Islet of Langerhans (tissue), 1 donor: ENCODE results near the gene ANKH.

Source experiments
- FAIRE-seq: peaks from one replicate; lab custom pipeline; 2011; peaks lifted over from hg19 to GRCh38; lab: Jason Lieb, UNC

The ANKH gene

DNA sequence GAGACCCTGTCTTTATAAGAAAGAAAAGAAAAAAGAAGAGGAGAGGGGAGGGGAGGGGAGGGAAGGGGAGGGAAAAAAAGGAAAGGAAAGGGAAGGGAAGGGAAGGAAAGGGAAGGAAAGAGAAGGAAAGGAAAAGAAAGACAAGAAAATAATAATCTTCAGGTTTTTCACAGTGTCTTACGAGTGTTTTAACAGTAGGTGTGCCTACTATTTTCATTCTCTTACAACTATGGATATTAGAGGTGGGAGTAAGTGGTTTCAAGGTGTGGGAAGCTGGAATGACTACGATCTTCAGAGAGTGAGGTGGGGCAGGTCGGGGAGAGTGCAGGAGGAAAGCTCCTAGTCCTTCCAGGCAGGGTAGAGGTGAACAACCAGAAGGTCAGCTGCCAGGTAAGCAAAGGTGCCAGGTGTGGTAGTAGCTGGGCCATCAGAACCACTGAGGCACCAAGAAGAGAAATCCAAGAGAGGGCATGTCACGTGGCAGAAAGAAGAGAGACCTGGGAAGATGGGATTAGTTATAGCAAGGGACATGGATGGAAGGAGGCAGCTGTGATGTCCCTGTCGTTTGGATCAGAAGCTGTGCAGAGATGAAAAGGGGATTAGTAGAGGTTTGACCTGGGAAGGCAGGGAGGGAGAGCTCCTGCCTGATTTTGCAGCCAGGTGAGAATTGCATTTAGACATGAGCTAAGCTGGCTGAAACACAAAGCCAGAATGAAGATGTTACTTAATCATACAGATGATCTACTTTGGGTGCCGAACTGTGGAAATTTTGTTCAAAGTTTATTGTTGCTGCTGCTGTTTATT is 111.6 kb downstream of the ANKH start:
- FAIRE-seq: no peak

DNA sequence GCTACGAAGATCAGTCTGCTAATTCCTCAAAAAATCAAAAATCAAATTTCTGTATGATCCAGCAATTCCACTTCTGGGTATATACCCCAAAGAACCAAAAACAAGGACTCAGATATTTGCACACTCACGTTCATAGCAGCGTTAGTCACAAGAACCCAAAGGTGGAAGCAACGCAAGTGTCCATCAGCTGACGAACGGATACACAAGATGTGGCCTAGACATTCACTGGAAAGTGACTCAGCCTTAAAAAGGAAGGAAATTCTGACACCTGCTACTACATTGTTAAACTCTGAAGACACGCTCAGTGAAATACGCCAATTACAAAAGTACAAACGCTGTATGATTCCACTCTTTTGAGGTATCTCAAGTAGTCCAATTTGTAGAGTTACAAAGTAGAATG is 113.7 kb downstream of the ANKH start:
- FAIRE-seq: no peak

DNA sequence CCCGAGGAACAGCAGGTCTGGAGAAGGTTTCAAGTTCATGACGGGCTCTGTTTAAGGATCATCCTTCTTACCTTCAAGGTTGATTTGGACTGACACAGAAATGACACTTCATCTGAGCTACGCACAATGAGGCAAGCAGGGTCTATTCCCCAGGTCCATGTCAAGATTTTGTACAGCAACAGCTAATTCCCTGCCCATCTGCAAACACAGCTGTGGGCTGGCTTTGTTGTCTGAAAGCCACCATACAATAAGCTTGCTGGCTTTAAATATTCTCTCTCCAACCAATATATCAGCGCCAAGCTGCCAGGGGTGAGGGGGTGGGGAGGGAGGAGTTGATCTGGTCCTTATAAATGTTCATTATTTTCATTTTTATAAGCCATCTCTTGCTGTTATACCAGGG is 115.1 kb downstream of the ANKH start:
- FAIRE-seq: no peak

DNA sequence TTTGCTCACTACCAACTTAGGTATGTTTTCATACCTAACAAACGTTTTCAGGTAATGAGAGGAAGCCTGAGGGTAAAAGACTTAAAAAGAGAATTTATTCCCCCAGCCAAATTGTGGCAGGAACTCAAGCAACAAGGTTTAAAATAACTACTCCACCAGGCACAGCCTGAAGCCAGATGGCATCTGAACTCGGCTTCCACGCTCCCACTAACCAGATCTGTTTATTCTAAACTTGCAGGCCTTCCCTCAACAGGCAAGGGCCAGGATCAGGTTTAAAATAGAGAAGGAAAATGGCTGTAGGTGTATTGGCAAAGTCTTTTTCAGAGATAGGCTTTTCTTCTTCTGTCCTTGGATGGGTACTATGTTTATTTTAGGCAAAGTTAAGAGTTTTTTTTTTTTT is 117.6 kb downstream of the ANKH start:
- no peak for FAIRE-seq

DNA sequence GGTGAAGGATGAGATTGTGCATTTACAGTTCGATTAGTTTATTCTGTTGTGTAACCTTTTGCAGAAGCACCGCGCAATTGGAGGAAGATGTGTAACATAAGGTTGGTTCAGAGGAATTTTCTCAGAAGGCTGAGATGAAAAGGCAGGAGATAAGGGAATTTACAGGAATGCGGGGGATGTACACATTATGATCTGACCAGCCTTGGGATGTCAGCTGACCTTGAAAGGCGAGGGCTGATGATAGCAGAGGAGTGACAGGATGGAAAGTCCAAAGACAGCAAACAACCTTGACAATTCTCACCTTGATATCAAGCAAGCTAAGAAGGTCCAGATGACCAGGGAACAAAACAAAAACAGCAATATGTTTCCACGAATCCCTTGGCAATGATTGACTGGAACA is 118.3 kb downstream of the ANKH start:
- no peak for FAIRE-seq

DNA sequence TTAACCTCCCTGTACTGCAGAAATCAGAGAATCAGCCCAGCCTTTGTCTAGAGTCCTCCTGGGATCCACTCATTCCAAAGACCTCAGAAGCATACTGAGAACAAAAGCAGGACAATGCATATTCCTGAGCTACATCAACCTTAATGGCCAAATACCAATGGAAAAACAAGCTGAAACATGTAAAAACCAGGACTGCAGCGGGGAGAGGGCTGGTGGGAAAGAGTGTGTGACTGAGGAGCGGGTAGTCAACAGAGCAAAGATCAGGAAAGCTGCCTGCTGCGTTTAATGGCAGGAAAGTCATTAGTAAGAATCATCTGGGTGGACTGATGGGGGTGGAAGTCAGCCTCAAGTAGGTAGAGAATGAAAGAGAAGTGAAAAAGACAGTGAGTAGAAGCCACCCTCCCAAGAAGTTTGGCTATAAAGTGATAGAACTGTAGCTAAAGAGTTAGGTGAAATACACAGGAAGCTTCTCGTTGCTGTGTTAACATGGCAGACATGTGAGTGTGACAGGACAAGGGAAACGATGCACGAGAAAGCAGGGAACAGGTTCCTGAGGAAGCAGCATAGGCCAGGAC is 119.0 kb downstream of the ANKH start:
- no peak for FAIRE-seq

DNA sequence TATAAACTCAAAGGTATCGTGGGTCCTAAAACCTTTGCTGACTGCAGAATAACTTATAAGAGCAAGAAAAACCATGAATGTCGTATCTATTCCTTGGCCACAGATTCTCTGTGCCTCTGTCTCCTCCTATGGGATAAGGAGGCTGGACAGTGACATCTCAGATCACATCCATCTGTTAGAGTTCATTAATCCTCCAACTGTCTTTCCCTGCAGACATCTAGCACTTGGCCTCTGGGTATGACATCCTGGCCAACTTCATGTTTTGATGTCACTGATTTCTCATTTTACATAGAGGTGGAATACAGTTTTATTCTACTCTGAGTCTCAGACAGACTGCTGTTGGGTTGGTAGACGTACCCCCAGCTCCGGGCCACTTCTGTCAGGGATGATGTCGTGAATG is 120.9 kb downstream of the ANKH start:
- FAIRE-seq: no peak

DNA sequence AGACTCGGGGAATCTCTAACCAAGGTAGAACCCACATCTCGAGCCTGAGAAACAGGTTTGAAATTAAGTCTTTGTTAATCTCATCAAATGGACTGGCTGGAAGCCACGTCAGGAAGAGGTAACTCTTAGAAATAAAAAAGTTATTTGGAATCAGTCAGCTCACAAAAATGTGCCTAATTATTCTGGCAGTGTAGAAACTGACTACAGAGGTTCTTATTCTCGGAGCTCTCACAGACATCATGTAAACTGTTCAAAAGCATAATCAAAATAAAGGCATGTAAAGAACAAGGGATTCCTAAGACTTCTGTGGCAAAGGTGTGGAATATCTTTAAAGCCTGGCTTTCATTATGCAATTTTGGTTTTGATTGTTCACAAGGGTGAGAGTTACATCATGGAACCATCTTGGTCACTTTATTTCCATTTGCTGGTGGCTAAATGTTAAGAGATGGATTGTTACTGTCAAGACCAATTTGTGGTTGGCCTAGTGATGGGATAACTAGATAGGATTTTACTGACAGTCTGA is 121.9 kb downstream of the ANKH start:
- no peak for FAIRE-seq

DNA sequence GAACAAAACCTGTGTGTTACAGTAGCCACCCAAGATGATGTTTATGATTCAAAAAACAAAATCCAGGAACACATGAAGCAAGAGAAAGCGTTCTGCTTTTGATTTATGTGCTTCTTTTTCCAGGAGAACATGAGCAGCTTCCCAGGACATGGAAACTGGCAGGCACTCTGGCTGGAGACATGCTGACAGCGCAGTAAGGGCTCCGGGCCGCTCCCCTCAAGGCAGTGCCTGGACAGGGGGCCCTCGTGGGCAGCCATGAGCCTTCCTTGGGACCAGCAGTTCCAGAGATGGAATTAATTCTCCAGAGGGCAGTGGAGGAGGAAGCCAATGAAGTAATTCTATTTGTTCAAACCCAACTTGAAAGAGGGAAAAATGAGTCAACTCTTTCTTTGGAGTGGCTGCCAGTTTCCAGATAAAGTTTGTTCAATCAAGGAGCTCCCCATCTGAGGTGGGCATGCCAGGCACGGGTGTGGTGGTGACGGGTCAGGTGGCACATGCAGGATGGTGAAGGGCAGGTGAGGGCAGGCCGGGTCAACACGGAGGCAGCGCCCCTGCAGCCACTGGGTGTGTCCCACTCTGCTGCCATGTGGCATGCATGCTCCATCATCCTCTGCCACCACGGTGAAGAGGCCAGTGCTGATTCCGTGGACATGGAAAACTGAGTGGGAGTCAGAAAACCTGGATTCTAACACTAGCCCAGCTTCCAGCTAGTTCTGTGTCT is 123.2 kb downstream of the ANKH start:
- FAIRE-seq: no peak

DNA sequence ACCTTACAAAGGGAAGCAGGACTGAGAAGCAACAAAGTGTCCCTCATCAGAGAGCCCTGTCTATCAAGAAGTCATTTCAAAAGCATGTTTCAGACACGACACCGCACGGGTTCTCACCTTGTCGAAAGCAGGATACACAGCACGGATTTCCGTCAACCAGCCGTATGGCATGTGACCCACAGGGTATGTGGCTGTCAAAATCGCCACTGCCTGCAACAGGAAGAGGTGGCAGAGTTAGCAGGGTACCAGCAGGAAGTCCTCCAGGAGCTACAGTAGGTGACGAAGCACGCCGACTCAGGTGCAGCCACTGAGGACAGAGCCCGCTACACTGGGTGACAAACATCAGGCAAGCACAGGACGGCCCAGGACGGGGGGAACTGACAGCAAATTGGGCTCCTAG is 125.8 kb downstream of the ANKH start:
- FAIRE-seq: no peak

DNA sequence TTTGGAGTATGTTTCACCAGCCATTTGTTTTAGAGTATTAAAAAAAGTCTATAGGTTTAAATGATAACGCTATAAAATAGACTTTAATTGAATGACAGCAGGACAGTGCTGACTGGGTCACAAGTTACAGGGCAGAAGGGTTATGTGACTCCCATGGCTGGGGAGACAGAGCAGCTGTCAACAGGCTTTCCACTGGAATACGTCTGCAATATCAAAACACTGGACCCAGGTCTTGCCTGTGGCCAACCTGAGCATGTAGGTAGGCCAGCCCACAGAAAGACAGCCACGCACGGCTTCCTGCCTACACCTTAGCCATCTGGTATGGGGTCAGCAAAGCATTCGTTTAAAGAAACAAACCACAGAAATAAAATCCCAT is 126.4 kb downstream of the ANKH start:
- no peak for FAIRE-seq

DNA sequence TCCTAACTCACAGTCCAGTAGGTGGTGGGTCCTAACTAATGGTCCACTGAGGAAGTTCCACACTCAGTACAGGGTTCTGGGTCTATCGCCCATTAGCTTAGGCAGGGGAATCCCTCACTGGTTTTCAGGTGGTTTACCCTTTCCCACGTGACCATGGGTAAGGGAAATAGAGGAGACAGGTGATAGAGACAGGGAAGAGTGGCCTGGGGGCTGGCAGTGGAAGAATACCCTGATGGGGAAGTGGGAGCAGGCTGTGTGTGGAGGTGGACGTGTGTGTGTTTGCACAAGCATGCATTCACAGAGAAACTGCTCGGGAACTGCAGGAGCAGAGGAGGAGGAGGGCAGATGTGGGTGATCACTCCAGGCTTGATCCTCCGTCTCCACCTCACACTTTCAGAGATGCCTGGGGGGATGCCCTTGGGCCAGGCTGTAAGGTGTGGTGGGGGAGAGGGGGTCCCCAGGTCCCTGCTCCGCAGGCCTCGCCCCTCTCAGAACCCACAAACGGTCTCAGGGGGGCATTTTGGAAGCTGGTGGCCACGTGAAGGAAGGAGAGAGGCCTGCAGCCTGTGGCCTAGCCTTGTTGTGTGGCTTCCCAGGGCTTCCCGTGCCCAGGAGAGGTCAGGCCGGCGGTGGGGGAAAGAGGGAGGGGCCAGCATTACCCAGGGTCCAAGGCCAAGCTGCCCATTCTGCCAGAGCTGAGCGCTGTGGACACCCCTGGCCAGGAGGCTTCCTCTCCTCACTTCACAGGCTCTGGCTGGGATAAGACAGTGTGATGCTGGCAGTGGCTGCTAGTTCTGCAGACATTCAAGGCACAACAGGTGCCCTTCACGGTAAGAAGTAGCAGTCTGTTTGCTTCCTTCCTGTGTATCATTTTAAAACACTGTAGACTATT is 127.0 kb downstream of the ANKH start:
- FAIRE-seq: no peak

DNA sequence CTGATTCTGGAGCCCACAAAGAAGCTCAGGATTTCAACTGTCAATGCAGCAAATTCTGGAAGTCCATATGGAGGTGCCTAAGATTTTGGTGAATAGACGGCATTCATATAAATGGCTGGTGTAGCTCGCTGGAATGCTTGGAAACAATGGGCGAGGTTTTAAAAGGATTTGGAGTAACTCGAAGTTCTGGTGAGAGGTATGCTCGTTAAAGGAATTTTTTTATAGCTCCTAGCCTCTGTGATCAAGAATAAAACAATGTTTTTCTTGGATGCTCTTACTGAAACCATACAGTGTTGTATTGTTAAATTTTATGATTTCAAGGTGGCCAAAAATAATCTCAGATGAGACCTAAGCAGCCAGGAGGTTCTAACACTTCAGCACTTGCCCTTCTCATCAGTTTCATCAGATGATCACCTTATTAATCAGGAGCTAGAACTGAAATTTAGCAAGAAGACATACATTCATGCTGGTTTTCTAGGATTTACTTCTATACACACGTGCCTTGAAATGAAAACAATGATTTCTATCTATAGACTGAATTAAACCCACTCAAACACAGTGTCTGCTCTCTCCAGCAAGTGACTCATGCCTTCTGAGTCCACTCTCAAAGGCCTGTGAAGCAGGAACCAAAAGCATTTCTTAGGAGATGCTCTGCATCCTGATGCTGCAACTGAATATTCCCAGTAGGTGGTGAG is 127.8 kb downstream of the ANKH start:
- no peak for FAIRE-seq

DNA sequence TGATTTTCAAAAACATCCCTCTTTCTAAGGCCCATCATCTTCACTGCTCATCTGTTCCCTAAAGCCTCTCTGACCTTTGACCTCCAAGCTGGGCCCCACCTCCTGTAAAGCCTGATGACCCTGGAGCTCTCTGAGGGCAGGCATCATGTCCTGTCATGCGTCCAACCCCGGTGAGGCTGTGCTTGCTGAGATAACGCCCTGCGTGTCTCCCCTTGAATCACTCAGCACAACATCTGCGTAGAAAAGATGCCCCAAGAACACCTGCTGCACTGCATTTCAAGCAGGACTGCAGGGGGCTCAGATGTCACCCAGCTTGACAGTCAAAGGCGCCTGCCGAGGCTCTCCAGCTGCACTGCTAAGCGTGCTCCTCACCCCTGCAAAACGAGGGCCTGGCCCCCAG is 129.1 kb downstream of the ANKH start:
- no peak for FAIRE-seq

DNA sequence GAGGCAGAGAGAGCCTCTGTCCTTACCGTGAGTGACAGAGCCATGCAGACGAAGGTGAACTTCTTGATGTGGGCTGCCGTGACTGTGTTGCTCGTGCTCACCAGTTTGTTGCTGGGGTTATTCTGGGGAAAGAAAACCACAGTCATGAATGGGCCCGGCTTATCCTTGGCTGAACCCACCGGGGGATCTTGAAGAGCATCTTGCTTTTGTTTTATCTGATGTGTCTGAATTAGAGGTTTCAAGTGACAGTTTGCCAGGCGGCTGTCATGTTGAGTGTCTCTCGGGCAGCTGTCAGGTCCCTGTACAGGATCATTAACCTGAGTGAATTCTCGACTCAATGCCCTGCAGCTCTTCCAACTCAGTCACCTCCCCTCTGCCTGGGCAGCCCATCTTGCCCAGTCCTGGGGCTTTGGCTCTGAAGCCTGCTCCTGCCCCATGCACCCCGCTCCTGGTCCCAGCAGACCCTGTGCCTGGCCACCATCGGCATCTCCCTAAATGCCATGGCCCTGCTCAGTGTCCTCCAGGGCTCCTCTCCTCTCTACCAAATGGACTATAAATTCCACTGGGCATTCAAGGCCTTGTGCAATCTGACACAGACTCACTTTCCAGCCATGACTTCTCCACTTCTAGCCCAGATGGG is 129.7 kb downstream of the ANKH start:
- FAIRE-seq: no peak

DNA sequence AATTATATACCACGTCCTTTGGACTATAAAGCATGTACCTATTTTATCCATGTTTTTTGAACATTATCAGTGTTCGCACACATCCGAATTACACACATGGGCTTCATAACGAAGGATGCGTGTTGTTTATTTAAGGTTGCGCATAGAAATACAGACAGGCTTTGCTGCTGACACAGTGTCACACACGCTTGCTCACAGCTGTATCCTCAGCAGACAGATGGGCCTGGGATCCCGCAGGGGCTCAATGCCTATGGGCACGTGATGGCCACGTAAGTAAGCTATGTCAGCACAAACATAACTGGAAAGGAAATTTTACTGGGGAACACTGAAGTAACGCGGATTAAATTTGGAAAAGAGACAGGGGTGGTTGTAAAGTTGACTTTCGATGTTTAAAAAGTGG is 130.4 kb downstream of the ANKH start:
- FAIRE-seq: no peak

DNA sequence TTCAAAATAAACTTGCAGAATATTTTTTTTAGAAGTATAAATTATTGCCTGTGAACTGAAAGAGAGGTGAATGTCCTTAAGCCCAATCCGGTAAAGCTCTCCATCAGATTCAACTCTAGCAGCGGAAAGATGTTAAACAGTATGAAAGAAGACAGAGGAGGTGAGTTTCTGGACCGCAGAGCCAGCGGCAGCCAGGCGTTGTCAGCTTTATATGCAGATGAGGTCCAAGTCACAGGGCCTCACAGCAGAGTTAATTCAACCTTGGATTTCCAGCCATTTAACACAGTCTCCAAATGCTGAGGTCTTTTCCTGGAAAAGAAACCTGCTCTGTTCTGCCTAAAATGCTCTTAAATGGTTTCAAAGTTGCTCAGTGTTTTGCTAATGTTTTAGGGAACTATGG is 131.6 kb downstream of the ANKH start:
- no peak for FAIRE-seq

DNA sequence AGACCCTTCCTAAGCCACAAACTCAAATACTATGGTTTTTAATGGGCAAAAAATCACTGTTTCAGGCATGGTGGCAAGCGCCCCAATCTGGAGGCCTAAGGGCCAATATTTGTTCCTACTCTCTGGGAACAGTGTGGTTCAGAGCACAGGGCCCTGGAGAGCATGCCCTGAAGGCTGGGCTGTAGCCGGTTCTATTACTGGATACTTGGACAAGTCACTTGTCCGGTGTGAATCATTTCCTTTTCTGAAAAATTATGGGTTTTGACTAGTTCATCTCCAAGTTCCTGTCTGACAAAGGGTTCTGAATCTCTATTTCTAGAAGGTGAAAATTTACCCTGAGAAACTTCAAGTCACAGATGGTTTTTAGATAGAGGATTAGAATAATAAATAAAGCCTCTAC is 132.0 kb downstream of the ANKH start:
- FAIRE-seq: no peak

DNA sequence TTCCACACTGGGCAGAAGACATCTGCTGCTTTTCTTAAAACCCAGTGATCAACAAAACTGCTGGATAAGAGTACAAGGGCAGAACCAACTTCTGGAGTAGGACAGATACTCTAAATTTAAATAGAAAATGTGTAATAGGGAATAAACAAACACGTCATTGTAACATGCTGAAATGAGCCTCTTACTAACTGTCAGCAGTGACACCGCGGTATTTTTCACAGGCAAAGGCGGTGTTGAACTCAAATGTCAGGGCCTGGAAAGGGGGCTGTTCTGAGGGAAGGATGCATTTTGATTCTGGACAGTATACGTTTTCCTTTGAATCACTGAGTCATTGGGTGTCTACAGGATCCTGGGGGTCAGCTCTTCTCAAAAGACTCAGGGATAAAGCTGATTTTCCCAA is 133.5 kb downstream of the ANKH start:
- FAIRE-seq: no peak

DNA sequence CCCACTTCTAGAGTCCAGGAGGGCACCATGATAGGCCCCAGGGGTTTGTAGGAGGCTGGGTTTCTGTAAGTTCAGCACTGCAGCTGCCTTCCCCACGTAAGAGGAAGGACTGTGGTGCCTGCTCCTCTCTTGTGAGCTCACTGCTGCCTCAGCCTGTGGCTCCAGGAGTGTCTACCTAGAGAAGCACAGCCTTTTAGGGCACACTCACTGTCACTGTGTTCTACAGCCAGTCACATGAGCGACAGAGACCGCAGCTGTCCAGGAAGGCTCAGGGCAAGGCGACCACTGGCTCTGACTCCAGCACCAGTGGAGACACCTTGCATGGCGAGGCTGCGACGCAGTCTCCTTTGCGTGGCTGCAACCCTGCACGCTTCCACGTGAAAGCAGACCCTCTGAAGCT is 134.3 kb downstream of the ANKH start:
- FAIRE-seq: no peak

DNA sequence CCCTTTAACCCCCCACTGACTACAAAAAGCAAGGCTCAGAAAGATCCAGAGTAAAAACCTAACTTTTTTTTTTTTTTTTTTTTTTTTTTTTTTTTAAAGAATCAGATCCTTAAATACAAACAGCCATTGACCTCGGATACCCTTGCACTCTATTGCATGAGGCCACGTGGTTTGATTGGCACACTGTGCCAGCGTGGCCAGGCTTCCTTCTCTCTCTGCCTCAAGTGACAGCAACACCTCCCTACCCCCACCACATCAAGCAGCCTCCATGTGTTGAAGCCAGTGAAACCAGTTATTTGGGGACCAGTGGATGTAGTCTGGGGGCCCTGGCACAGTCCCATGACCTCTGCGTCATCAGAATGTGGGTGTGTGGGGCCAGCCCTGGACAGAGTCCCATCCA is 135.6 kb downstream of the ANKH start:
- FAIRE-seq: no peak
